Vagina (tissue), 2 donors: ENCODE data around the gene SYNPO2L. TPM values are rescaled to one million over a fixed set of nuclear protein-coding genes. Genes with fewer than 3 reads are reported as not detected.

ENCODE experiments used
- DNase-seq, 2 donors: peaks; one replicate each; pipeline ENCODE4 v3.0.0-alpha.2; 2017; ENCODE audit errors: extremely low spot score in 2 of 2
- H3K27ac ChIP-seq: fragments of 200-600 bp; sonication (generic); one replicate; pipeline ENCODE4 v1.5.1; 2019
- H3K27me3 ChIP-seq: fragments of 200-600 bp; sonication (generic); one replicate; pipeline ENCODE4 v1.5.1; 2019
- H3K36me3 ChIP-seq, 2 donors: fragments of 200-600 bp; sonication (generic); one replicate each; pipeline ENCODE4 v1.5.1; 2017 to 2019
- H3K4me1 ChIP-seq: fragments of 200-600 bp; sonication (generic); one replicate; pipeline ENCODE4 v1.5.1; 2019
- H3K4me3 ChIP-seq, 2 donors: fragments of 200-600 bp; sonication (generic); 1 replicate in 1 of 2; 2 replicates in 1 of 2; pipeline ENCODE4 v1.5.1; 2016 to 2019
- H3K9me3 ChIP-seq: fragments of 200-600 bp; sonication (generic); one replicate; pipeline ENCODE4 v1.5.1; 2019
- POLR2A ChIP-seq, 2 donors: fragments of 450-650 bp; IDR thresholded peaks; one replicate each; pipeline ENCODE4 v1.6.1; 2017; ENCODE audit warnings: antibody characterized with exemption in 2 of 2, mild to moderate bottlenecking in 2 of 2, moderate library complexity in 2 of 2
- POLR2AphosphoS5 ChIP-seq, 2 donors: sonication (generic); formaldehyde crosslinking; IDR thresholded peaks; one replicate each; pipeline ENCODE4 v1.9.0; 2017; ENCODE audit warnings: antibody characterized with exemption in 2 of 2, mild to moderate bottlenecking in 2 of 2, low read depth in 1 of 2; ENCODE audit not compliant: insufficient read depth in 1 of 2
- intact Hi-C: fragments of 100-400 bp; cut with DNase I; formaldehyde crosslinking; loops from one replicate; pipeline ENCODE4 v1.15.1; 2023
- total RNA-seq: library from RNA; depleted of rRNA; stranded (reverse); fragments of >200 nt; gene quantifications from one replicate; pipeline ENCODE4 v1.2.3, GENCODE V29; 2016
- TF ChIP-seq, protein P1 (sequence below), 3 experiments: fragments of 450-650 bp in 2 of 3; fragments of 200-600 bp in 1 of 3; sonication (generic) in 1 of 3; IDR thresholded peaks; one replicate each; pipeline ENCODE4 v1.5.1; 2017 to 2019; ENCODE audit warnings: antibody characterized with exemption in 3 of 3, mild to moderate bottlenecking in 2 of 3, moderate library complexity in 2 of 3

Gene SYNPO2L
- total RNA-seq, 1 donor from 2014 or later: 0.49 TPM

GRCh38 chr10:73647211-73647874, 8.5 kb downstream of the SYNPO2L start:
- intact Hi-C loops: no loop called here
- TF ChIP-seq POLR2A (IDR thresholded peaks at IDR 0.05) (no peak), POLR2AphosphoS5 (IDR thresholded peaks at IDR 0.05; ENCODE audit: insufficient read depth in 1 of 2, low read depth in 1 of 2) (peak in 1 of 2 donors; percentile 55)
- H3K27me3 ChIP-seq: no peaks in the 10 kb centered on the region
- H3K36me3 ChIP-seq: no peaks in the 10 kb centered on the region
- no peak for DNase-seq
- no peaks in the 10 kb centered on the region for H3K9me3 ChIP-seq
- H3K4me1 ChIP-seq: peaks cover 19% of the 10 kb centered on the region
- H3K4me3 ChIP-seq: peak overlapping the region; percentile 56 to 74
- H3K27ac ChIP-seq: peak overlapping the region; percentile 27

DNA sequence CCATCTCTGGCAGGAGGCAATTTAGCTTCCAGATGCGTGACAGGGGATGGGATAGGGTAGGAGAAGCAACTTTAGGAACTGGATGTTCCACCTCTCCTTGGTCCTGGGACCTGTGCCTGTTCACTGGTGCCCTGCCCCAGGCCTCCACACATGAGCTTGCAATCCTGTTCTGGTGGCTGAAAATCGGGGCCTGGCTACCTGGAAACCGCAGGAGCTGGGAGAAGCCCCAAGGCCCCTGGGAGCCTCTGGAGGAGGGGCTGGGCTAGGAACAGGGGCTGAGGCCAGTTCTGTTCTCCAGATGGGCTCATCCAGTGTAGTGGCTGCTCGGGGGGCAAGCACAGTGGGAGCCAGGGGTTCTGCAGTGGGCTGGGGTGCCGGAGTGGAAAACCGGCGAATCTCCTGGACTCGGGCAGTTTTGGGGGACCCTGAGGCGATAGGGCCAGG, 9.2 kb downstream of the SYNPO2L start:
- Histone ChIP-seq H3K4me3 (peak overlapping the region in 1 of 2 donors; percentile 74), H3K27ac (no peak overlapping the region), H3K36me3 (no peaks in the 10 kb centered on the region), H3K9me3 (no peaks in the 10 kb centered on the region), H3K4me1 (peaks cover 19% of the 10 kb centered on the region), H3K27me3 (no peaks in the 10 kb centered on the region)
- intact Hi-C loops: no loop called here
- DNase-seq: no peak
- TF ChIP-seq POLR2AphosphoS5 (IDR thresholded peaks at IDR 0.05; ENCODE audit: insufficient read depth in 1 of 2, low read depth in 1 of 2) (no peak), POLR2A (IDR thresholded peaks at IDR 0.05) (no peak)
- TF ChIP-seq, protein P1, sequence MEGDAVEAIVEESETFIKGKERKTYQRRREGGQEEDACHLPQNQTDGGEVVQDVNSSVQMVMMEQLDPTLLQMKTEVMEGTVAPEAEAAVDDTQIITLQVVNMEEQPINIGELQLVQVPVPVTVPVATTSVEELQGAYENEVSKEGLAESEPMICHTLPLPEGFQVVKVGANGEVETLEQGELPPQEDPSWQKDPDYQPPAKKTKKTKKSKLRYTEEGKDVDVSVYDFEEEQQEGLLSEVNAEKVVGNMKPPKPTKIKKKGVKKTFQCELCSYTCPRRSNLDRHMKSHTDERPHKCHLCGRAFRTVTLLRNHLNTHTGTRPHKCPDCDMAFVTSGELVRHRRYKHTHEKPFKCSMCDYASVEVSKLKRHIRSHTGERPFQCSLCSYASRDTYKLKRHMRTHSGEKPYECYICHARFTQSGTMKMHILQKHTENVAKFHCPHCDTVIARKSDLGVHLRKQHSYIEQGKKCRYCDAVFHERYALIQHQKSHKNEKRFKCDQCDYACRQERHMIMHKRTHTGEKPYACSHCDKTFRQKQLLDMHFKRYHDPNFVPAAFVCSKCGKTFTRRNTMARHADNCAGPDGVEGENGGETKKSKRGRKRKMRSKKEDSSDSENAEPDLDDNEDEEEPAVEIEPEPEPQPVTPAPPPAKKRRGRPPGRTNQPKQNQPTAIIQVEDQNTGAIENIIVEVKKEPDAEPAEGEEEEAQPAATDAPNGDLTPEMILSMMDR (IDR thresholded peaks at IDR 0.05): no peak

DNA sequence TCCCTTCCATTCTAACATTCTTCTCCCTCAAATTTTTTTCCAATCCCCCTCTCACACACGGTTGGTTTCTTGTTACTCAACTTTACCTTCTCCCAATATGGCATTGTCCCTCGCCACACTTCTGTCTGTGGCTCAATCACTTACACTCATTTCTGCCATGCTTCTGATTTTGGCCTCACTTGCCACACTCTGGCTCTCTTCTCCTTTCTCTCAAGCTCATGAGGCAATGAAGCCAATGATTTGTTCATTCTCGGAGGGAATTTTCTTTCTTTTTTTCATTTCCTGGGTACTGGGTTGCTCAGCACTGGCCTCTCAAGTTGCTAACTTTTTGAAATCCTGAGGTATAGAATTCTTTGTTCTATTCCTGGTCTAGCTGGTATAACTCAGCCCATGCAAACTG, 10.6 kb downstream of the SYNPO2L start:
- no peak for DNase-seq
- no peak overlapping the region for H3K4me3 ChIP-seq
- no peaks in the 10 kb centered on the region for H3K36me3 ChIP-seq
- TF ChIP-seq, protein P1 (IDR thresholded peaks at IDR 0.05): no peak
- TF ChIP-seq POLR2A (IDR thresholded peaks at IDR 0.05) (no peak), POLR2AphosphoS5 (IDR thresholded peaks at IDR 0.05; ENCODE audit: insufficient read depth in 1 of 2, low read depth in 1 of 2) (no peak)
- H3K4me1 ChIP-seq: peaks cover 19% of the 10 kb centered on the region
- H3K9me3 ChIP-seq: no peaks in the 10 kb centered on the region
- intact Hi-C loops: no loop called here
- no peaks in the 10 kb centered on the region for H3K27me3 ChIP-seq
- H3K27ac ChIP-seq: no peak overlapping the region

DNA sequence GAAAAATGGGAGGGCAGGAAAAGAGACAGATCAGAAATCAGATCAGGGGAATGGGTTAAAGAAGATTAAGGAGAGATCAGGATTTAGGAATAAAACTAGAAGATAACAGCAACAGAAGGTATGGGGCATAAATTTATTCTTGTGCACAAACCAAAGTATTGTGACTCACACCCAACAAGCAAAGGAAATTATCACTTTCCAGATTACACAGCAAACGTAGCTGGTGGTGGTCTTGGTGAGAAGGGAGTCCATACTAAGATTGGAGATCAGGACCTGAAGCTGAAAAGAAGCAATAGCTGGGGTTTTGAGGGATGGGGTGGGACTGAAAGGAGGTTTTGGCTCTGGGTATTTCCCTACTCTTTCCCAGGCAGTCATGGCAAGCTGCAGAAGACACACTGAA, 11.1 kb downstream of the SYNPO2L start:
- no peak overlapping the region for H3K4me3 ChIP-seq
- no peaks in the 10 kb centered on the region for H3K36me3 ChIP-seq
- peaks cover 19% of the 10 kb centered on the region for H3K4me1 ChIP-seq
- no peaks in the 10 kb centered on the region for H3K27me3 ChIP-seq
- intact Hi-C loops: no loop called here
- H3K27ac ChIP-seq: no peak overlapping the region
- TF ChIP-seq POLR2AphosphoS5 (IDR thresholded peaks at IDR 0.05; ENCODE audit: insufficient read depth in 1 of 2, low read depth in 1 of 2) (no peak), POLR2A (IDR thresholded peaks at IDR 0.05) (no peak)
- TF ChIP-seq, protein P1 (IDR thresholded peaks at IDR 0.05): no peak
- DNase-seq: no peak
- no peaks in the 10 kb centered on the region for H3K9me3 ChIP-seq

DNA sequence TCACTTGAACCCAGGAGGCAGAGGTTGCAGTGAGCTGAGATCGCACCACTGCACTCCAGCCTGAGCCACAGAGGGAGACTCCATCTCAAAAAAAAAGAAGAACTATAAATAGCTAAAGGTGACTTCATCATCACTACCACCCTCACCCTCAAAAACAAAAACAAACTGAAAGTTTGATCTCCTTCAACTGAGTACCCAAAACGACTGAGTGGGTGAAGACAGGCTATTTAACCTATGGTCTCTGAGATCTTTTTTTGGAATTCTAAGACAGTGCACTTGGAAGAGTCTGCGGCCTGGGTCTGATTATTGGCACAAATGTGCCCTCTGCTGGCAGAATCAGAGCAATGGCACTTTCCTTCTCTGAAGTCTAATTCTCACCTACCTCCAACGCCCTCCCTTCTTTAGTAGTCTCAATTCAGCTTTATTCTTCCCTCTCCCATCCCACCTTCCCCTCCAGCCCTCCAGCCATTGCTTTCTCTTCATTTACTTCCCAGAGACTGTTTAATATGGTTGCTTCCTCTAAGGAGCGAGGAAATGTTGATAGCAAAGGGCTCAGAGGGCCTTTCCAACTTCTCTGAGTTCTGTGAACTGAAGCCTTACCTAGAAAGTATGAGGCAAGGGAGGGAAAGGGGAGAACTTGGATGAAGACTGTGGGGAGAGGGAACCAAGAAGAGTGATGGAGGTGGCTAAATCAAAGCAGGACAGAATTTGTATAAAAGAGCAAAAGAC, 11.7 kb downstream of the SYNPO2L start:
- no peaks in the 10 kb centered on the region for H3K36me3 ChIP-seq
- no peaks in the 10 kb centered on the region for H3K9me3 ChIP-seq
- H3K4me3 ChIP-seq: no peak overlapping the region
- TF ChIP-seq, protein P1 (IDR thresholded peaks at IDR 0.05): peak; percentile 90 to 98 (median 94)
- no peak for TF ChIP-seq POLR2AphosphoS5 (IDR thresholded peaks at IDR 0.05; ENCODE audit: insufficient read depth in 1 of 2, low read depth in 1 of 2)
- no peak for TF ChIP-seq POLR2A (IDR thresholded peaks at IDR 0.05)
- no peak overlapping the region for H3K27ac ChIP-seq
- peaks cover 19% of the 10 kb centered on the region for H3K4me1 ChIP-seq
- no peak for DNase-seq
- no peaks in the 10 kb centered on the region for H3K27me3 ChIP-seq
- intact Hi-C loops: no loop called here
